COLO668 (cell line): ENCODE data around the gene MYO10.

Experiments used
- DNase-seq: peaks from one replicate; lab custom pipeline; 2025; ENCODE audit not compliant: unreplicated experiment; lab: John Stamatoyannopoulos, UW

Gene MYO10

DNA sequence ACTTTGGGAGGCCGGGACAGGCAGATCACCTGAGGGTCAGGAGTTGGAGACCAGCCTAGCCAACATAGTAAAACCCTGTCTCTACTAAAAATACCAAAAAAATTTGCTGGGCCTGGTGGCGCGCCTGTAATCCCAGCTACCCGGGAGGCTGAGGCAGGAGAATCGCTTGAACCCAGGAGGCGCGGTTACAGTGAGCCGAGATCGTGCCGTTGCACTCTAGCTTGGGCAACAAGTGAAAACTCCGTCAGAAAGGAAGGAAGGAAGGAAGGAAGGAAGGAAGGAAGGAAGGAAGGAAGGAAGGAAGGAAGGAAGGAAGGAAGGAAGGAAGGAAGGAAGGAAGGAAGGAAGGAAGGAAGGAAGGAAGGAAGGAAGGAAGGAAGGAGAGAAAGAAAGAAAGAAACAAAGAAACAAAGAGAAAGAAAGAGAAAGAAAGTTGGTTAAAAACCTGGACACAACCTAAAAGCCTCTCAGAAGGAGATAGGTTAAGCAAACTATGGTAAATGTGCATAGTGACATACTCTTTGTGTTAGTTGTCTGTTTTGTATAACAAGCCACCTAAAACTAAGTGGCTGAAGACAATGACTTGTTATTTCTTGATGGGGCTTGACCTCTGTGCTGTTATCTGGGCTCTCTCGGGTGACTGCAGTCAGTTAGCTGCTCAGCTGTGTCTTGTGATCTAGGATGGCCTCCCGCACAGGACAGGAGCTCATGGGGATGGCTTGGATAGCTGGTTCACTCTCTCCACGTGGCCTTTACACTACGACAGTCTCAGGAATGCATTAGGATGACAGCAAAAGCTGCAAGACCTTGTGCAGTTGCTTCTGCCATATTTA, 8.0 kb upstream of the MYO10 start:
- no peak for DNase-seq

GRCh38 chr5:16937503-16938161, 1.5 kb upstream of the MYO10 start:
- no peak for DNase-seq

GRCh38 chr5:16936989-16937438, 926 bp upstream of the MYO10 start:
- peak; percentile 69 for DNase-seq

DNA sequence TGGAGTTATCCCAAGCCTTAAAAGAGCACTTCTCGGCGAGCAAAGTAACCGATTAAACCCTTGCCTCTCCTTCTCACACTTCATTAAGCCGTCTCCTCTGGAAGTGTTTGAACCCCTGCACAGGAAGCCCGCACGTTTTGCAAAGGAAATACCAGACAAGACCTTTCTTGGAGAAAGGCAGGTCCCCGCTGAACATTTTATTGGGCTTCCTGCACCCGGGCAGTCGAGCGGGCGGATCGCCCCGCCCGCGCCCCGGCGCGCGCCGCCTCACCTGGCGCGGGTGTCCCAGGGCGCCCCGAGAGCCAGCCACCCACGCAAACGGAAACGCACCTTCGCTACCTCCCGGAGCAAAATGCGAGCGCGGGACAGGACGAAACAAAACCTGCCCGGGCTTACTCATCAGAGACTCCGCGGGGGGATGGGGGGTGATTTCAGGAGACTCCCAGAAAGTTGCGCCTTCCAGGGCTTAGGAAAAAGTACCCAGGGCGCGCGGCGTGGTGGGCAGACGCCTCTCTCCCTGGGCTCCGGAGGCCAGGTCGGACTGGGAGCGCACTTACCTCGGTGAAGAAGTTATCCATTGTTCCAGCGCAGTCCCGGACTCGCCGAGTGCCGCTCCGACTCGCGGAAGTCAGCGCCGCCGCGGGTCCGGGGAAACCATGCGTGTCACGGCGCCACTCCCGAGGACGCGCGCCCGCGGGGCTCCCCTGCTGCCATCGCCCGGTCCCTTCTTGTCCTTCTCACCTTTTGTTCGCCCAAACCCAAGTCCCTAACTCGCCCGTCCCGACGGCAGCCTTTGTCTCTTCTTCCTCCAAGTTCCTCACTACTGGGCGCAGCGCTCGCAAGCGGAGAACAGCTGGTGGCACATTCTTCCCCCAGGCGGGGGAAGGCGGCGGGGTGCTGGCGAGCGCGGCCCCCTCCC, 598 bp downstream of the MYO10 start:
- DNase-seq, result peak; percentile 83

DNA sequence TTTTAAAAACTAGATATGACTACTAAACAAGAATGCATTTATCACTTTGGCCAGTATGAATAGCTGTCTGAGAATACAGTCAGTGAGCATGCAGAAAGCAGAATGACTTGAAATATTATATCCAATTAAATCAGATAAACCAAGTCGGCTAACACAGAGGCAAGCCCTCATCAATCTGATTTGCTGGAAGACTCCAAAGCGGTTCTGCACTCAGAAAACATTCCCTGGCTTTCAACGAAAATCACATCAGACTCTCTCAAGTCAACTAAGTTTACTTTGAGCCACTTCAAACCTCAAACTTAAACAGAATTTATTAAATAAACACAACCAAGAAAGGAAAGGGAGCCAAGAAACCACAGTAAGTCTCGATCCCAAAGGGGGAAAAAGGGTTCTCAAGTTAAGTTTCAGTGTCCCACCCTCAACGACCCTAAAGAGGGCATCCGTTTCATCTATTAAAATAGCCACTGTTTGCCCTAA, 1.4 kb downstream of the MYO10 start:
- no peak for DNase-seq

- peak; percentile 88 for DNase-seq
Measured at GRCh38 chr5:16934123-16934522, 2.0 kb downstream of the MYO10 start.

DNA sequence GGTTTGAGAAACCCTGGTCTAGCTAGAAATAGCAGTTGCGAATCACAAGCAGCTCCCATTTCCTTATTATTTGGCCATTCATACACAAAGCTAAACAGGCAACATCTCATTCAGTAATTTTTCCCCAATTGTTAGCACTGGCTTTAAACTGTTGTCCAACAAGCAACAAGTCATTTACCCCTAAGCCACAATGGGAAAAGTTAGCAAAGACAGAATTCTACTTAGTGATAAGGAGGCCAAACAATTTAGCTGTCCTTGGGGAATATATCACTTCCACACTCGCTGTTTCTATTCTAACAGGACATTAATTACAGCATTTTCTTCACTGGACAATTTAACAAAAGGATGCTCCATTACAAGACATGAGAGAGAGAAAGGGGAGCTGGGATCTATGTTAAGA, 2.8 kb downstream of the MYO10 start:
- DNase-seq, result no peak

DNA sequence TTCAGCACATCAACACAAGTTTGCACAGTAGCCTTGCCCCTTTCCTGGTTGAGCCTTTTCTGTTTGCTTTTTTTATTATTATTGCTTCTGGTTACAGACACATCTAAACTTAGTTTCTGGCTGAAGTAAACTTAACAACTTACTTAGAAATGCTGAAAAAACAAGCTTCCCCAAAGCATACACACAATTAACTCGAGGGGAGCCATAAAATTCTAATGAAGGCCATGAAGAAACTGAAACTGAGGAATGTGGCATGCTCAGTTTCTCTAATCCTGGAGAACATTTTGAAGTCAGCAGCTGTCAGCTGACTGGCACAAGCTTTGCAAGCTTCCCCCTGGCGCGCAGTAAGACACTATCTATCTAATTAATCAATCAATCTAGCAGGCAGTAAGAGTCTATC, 3.7 kb downstream of the MYO10 start:
- DNase-seq, result no peak

DNA sequence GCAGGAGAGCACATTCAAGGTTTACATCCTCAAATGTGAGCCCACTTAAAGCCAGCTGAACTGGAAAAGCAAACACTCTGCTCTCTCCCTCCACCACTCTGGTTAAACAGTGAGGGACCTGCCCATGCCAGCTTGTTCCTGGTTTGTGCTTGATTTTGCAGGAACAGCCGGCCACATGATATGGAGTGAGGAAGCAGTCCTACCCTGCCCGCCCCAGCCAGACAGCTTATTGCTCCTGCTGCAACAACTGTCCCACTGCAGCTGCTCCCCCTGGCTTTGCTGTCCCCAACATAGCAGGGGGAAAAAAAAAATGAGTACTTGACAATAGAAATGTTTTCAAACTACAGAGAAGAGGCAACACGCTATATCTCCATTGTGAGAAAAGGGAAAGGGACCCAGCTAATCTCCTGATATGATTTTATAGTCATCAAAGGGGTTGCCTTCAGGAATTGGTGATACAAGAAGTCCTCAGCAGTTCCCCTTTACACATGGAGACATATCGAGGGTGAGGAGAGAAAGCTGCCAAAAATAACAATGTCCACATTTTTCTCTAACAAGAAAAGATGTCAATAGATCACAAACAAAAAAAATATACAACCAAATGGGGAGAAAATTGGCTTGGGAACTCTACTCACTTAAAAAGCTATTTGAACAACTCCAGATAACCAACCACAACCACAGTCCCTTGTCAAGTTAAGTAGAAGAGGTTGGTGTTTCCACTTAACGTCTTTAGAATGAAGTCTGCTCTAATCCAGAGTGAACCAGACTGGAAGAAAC, 4.6 kb downstream of the MYO10 start:
- peak; percentile 89 for DNase-seq

DNA sequence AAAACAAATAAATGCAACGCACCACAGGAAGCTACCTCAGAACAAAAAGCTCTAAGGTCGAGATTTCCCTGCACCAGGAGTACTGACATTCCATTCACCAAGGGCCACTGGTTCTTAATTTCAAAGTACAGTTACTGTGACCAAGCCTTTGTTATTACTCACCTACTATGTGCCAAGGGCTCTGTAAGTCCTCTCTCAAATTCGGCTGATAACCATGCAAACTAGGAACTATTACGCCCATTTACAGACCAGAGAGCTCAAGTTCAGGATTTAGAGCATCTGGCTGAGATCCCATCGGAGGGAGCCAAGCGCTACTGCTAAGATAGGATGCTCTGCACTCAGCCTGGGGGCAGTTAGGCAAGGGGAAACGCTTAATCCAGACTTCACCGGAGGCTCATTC, 5.6 kb downstream of the MYO10 start:
- no peak for DNase-seq

DNA sequence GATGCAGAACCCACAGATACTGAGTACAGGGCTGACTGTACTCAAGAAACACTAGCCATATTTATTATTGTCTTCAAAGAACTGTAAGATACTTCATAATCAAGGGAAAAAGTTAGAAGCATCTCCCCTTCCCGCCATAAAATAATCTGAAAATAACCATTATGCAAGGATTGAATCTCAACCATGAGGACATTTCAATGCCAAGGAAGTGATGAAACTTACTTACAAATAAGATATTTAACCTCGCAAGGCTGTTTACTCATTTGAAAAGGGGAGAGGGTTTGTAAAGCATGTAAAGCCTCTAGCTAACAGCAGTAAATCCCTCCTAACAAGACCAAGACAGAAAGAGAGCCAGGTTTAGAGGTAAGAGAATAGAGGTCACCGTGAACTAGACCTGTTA, 6.3 kb downstream of the MYO10 start:
- DNase-seq, result no peak

- DNase-seq, result no peak
Measured at GRCh38 chr5:16929347-16929746, 6.7 kb downstream of the MYO10 start.

DNA sequence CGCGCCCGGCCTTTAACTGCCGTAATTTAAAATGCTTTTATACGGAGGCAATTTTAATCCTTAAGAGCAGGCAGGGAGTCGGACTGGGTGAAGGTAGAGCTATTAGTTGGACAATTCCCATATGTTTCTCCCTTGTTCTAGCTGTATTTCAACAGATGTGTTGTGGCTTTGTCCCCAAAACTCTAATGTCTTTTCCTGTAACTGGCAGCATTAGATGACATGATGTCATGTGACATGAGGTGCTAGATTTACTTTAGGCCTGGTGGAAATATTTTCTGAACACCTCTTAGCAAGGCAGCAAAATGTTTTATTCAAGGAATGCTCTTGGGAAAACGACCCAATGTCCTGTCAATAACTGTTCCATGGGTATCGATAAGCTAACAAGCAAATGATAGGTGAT, 8.5 kb downstream of the MYO10 start:
- DNase-seq, result no peak

- DNase-seq, result no peak
Measured at GRCh38 chr5:16926417-16926816, 9.7 kb downstream of the MYO10 start.

- DNase-seq, result no peak
Measured at GRCh38 chr5:16924206-16924605, 11.9 kb downstream of the MYO10 start.

GRCh38 chr5:16922430-16922829, 13.7 kb downstream of the MYO10 start:
- DNase-seq, result no peak

GRCh38 chr5:16921211-16921610, 14.9 kb downstream of the MYO10 start:
- DNase-seq, result no peak

- DNase-seq, result no peak
Measured at GRCh38 chr5:16920109-16920816, 15.8 kb downstream of the MYO10 start.

DNA sequence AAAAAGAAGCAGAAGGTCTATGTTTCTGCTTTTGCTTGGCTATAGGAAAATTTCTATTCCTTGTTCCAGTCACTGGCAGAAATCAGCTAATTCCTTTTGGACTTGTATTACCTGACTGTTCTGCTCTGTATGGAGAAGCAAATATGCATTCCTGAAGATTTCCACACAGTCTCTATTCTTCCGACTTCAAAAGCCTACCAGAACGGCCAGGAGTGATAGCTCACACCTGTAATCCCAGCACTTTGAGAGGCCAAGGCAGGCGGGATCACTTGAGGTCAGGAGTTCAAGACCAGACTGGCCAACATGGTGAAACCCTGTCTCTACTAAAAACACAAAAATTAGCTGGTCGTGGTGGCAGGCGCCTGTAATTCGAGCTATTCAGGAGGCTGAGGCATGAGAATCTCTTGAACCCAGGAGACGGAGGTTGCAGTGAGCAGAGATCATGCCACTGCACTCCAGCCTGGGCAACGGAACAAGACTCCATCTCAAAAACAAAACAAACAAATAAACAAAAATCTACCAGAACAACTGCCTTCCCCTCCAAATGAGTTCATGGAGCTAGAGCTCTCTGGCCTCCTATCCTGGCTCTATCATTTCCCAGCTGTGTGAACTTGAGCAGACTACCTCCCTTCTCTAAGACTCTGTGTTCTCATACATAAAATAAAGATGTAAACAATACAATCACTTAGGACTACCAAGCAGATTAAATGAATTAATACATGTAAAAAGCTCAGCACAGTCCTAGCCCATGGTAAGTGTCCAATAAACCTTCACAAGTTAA, 17.0 kb downstream of the MYO10 start:
- no peak for DNase-seq
